ENCODE results near the gene NTM. TPM values are rescaled to one million over a fixed set of nuclear protein-coding genes. Genes with fewer than 3 reads are reported as not detected.

The NTM gene
- total RNA-seq, 1 experiment from 2014 or later: 0.73 TPM

DNA sequence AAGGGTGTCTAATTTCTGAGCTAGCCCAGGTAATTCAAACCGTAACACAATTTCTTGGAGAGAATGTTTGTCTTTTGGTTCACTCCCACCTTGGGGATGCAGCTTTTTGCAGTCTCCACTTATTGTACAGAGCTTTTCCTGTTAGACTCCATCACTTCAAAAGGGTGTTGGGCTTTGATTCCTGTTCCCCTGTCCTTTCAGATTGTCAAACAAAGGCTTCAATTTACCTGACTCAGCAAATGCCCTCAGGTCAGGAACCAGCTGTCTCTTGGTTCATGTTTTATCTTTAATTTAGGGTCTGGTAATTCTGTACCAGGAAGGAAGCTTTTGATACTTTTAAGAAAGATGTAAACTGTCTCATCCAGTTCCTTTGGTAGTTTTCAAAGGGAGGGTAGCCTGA is 880.6 kb downstream of the NTM start:
- Mint-ChIP-seq H3K27ac (ENCODE audit: unreplicated experiment) (no peak overlapping the region), H3K36me3 (ENCODE audit: insufficient read depth, unreplicated experiment) (no peaks in the 10 kb centered on the region), H3K4me3 (ENCODE audit: unreplicated experiment) (no peak overlapping the region), H3K9me3 (ENCODE audit: unreplicated experiment) (no peaks in the 10 kb centered on the region), H3K27me3 (ENCODE audit: insufficient read depth, unreplicated experiment) (peaks cover 8% of the 10 kb centered on the region), H3K4me1 (ENCODE audit: low read depth, unreplicated experiment) (no peaks in the 10 kb centered on the region)
- TF ChIP-seq, protein P1, sequence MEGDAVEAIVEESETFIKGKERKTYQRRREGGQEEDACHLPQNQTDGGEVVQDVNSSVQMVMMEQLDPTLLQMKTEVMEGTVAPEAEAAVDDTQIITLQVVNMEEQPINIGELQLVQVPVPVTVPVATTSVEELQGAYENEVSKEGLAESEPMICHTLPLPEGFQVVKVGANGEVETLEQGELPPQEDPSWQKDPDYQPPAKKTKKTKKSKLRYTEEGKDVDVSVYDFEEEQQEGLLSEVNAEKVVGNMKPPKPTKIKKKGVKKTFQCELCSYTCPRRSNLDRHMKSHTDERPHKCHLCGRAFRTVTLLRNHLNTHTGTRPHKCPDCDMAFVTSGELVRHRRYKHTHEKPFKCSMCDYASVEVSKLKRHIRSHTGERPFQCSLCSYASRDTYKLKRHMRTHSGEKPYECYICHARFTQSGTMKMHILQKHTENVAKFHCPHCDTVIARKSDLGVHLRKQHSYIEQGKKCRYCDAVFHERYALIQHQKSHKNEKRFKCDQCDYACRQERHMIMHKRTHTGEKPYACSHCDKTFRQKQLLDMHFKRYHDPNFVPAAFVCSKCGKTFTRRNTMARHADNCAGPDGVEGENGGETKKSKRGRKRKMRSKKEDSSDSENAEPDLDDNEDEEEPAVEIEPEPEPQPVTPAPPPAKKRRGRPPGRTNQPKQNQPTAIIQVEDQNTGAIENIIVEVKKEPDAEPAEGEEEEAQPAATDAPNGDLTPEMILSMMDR (IDR thresholded peaks at IDR 0.05; ENCODE audit: insufficient read depth in 1 of 2, low read depth in 1 of 2, low read length in 1 of 2, severe bottlenecking in 1 of 2, unreplicated experiment in 1 of 2): no peak
- CTCF ChIA-PET: no interaction called here
- Histone ChIP-seq H3K4me3 (ENCODE audit: low read depth, low read length) (no peak overlapping the region), H3K36me3 (ENCODE audit: control insufficient read depth, insufficient read depth, low read length) (no peaks in the 10 kb centered on the region), H3K27me3 (replicated peaks; ENCODE audit: control insufficient read depth, insufficient read depth, low read length) (no peaks in the 10 kb centered on the region), H3K9me3 (no peaks in the 10 kb centered on the region), H3K4me1 (no peaks in the 10 kb centered on the region)
- no TSS peak for BruUV-seq (replicated peaks)
- intact Hi-C loops (cut with micrococcal nuclease; ENCODE audit: unreplicated experiment): no loop called here
- POLR2A ChIA-PET: no interaction called here
- no peak for DNase-seq

DNA sequence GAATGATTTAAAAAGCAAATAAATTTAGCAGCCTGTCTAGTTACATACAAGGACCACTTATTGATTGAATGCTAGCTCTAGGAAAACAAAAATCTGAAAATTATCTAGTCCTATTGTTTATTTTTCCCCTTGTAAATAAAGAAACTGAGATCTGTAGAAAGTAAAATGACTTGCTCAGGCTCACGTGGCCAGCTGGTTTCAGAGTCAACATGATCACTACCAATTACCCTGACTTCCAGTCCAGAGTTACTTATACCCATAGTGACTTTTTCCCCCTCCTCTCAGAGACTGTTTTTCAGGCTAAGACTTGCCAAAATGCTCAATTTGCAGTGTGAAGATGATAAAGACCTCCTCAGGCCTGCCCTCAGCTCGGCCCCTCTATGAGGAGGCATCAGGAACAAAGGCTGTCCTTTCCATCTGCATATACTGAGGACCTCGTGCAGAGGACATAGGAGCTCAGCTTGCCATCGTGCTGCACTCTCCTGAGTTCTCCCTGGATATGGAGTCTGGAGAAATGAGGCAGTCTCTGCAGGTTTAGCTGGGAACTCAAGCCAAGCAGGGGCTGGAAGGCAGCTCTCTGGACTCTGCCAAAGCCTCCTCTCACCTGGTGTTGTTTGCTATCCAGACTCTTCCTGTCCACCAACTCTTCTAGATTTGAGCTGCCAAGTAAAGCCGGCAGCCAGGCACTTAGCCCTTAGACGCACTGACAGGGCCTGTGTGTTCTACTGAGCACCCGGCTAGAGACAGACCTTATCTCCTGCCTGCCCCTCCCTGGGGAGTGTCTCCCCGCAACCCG is 883.3 kb downstream of the NTM start:
- no peaks in the 10 kb centered on the region for H3K4me1 Mint-ChIP-seq (ENCODE audit: low read depth, unreplicated experiment)
- Histone ChIP-seq H3K36me3 (ENCODE audit: control insufficient read depth, insufficient read depth, low read length) (no peaks in the 10 kb centered on the region), H3K4me3 (ENCODE audit: low read depth, low read length) (no peak overlapping the region), H3K9me3 (no peaks in the 10 kb centered on the region), H3K4me1 (no peaks in the 10 kb centered on the region), H3K27me3 (replicated peaks; ENCODE audit: control insufficient read depth, insufficient read depth, low read length) (no peaks in the 10 kb centered on the region)
- ChIA-PET CTCF (no interaction called here), POLR2A (no interaction called here)
- H3K36me3 Mint-ChIP-seq (ENCODE audit: insufficient read depth, unreplicated experiment): no peaks in the 10 kb centered on the region
- intact Hi-C loops (cut with micrococcal nuclease; ENCODE audit: unreplicated experiment): no loop called here
- TF ChIP-seq, protein P1 (IDR thresholded peaks at IDR 0.05; ENCODE audit: insufficient read depth in 1 of 2, low read depth in 1 of 2, low read length in 1 of 2, severe bottlenecking in 1 of 2, unreplicated experiment in 1 of 2): no peak
- DNase-seq: no peak
- BruUV-seq (replicated peaks): no TSS peak
- H3K27ac Mint-ChIP-seq (ENCODE audit: unreplicated experiment): no peak overlapping the region
- no peak overlapping the region for H3K4me3 Mint-ChIP-seq (ENCODE audit: unreplicated experiment)
- H3K27me3 Mint-ChIP-seq (ENCODE audit: insufficient read depth, unreplicated experiment): no peaks in the 10 kb centered on the region
- H3K9me3 Mint-ChIP-seq (ENCODE audit: unreplicated experiment): no peaks in the 10 kb centered on the region

DNA sequence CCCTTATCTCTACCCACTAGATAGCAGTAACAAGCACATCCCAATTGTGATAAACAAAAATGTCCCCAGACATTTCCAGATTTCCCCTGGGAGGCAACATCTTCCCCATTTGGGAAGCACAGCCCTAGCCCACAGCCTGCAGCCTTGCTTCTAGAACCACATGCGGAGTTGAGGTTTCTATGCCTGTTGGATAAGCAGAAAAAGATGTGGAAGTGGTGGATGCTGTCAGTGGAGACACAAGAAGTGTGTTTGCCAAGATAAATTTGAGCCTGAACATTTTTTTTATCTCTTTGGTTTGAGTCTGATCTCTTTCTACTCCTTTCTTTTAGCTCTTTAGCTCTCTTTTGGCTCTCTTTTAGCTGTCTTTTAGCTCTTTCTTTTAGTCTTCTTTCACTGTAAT is 884.5 kb downstream of the NTM start:
- H3K4me1 ChIP-seq: no peaks in the 10 kb centered on the region
- Mint-ChIP-seq H3K36me3 (ENCODE audit: insufficient read depth, unreplicated experiment) (no peaks in the 10 kb centered on the region), H3K27ac (ENCODE audit: unreplicated experiment) (no peak overlapping the region), H3K9me3 (ENCODE audit: unreplicated experiment) (no peaks in the 10 kb centered on the region), H3K27me3 (ENCODE audit: insufficient read depth, unreplicated experiment) (no peaks in the 10 kb centered on the region), H3K4me1 (ENCODE audit: low read depth, unreplicated experiment) (no peaks in the 10 kb centered on the region), H3K4me3 (ENCODE audit: unreplicated experiment) (no peak overlapping the region)
- BruUV-seq (replicated peaks): no TSS peak
- DNase-seq: no peak
- CTCF ChIA-PET: no interaction called here
- TF ChIP-seq, protein P1 (IDR thresholded peaks at IDR 0.05; ENCODE audit: insufficient read depth in 1 of 2, low read depth in 1 of 2, low read length in 1 of 2, severe bottlenecking in 1 of 2, unreplicated experiment in 1 of 2): no peak
- no peak overlapping the region for H3K4me3 ChIP-seq (ENCODE audit: low read depth, low read length)
- no peaks in the 10 kb centered on the region for H3K9me3 ChIP-seq
- H3K27me3 ChIP-seq (replicated peaks; ENCODE audit: control insufficient read depth, insufficient read depth, low read length): no peaks in the 10 kb centered on the region
- no peaks in the 10 kb centered on the region for H3K36me3 ChIP-seq (ENCODE audit: control insufficient read depth, insufficient read depth, low read length)
- POLR2A ChIA-PET: no interaction called here
- intact Hi-C loops (cut with micrococcal nuclease; ENCODE audit: unreplicated experiment): no loop called here

Measured in Caco-2 (cell line).